ENCODE measurements around the gene TIMM13.
A peak's percentile ranks its signal among the peaks of the same experiment; 100 is the strongest.
"Not testable (repeated sequence)": the region's sequence is repeated elsewhere in the genome, so short reads cannot be mapped to it uniquely, and the experiment has no call there.

Gene TIMM13

GRCh38 chr19:2427429-2428320 is at the start of gene TIMM13:
TSS of gene TIMM13 (minus strand) at chr19:2427586. CDS start at chr19:2427533, 53 bp downstream.
- DNase-seq: peak; percentile 91

- no peak for DNase-seq
Measured at GRCh38 chr19:2476451-2477140, 49.2 kb upstream of the TIMM13 start.

- DNase-seq: peak; percentile 84
Measured at GRCh38 chr19:2475702-2476450, 48.5 kb upstream of the TIMM13 start, which contains the start of gene GADD45B. TSS of gene GADD45B (plus strand) at chr19:2476127. CDS start at chr19:2476359, 232 bp downstream.

GRCh38 chr19:2475018-2475701 is 47.8 kb upstream of the TIMM13 start:
- no peak for DNase-seq

- peak; percentile 67 for DNase-seq
Measured at GRCh38 chr19:2474232-2475017, 47.0 kb upstream of the TIMM13 start.

GRCh38 chr19:2469915-2470200 is 42.5 kb upstream of the TIMM13 start:
- not testable (repeated sequence) for DNase-seq

GRCh38 chr19:2469102-2469914 is 41.9 kb upstream of the TIMM13 start:
- no peak for DNase-seq

GRCh38 chr19:2468596-2468995 is 41.2 kb upstream of the TIMM13 start:
- DNase-seq: no peak

GRCh38 chr19:2464389-2464788 is 37.0 kb upstream of the TIMM13 start:
- DNase-seq: no peak

GRCh38 chr19:2463694-2464093 is 36.3 kb upstream of the TIMM13 start:
- DNase-seq: not testable (repeated sequence)

GRCh38 chr19:2462635-2463421 is 35.4 kb upstream of the TIMM13 start:
- DNase-seq: no peak

- DNase-seq: peak; percentile 69
Measured at GRCh38 chr19:2461751-2462634, 34.6 kb upstream of the TIMM13 start.

GRCh38 chr19:2460245-2460644 is 32.9 kb upstream of the TIMM13 start:
- DNase-seq: no peak

- not testable (repeated sequence) for DNase-seq
Measured at GRCh38 chr19:2458776-2459175, 31.4 kb upstream of the TIMM13 start.

- no peak for DNase-seq
Measured at GRCh38 chr19:2458054-2458453, 30.7 kb upstream of the TIMM13 start.

- DNase-seq: no peak
Measured at GRCh38 chr19:2457394-2458037, 30.1 kb upstream of the TIMM13 start.

- no peak for DNase-seq
Measured at GRCh38 chr19:2455851-2456570, 28.6 kb upstream of the TIMM13 start.
